ENCODE measurements around the gene EEPD1. TPM values are rescaled to one million over a fixed set of nuclear protein-coding genes. Genes with fewer than 3 reads are reported as not detected.

The EEPD1 gene
- total RNA-seq, 4 donors from 2014 or later: 1.8 to 18.4 (median 11.2) TPM

- Histone ChIP-seq H3K4me3 (no peak overlapping the region), H3K27ac (no peak overlapping the region), H3K36me3 (no peaks in the 10 kb centered on the region), H3K4me1 (no peaks in the 10 kb centered on the region), H3K27me3 (no peaks in the 10 kb centered on the region), H3K9me3 (no peaks in the 10 kb centered on the region)
- no peak for TF ChIP-seq CTCF (IDR thresholded peaks at IDR 0.05)
- no peak for TF ChIP-seq POLR2A (IDR thresholded peaks at IDR 0.05)
- intact Hi-C loops (cut with DNase I; ENCODE audit: low total_unique reads): no loop called here
- no peak for DNase-seq
Observed at GRCh38 chr7:36313607-36314006, 160.6 kb downstream of the EEPD1 start.

GRCh38 chr7:36314491-36314890 lies 161.4 kb downstream of the EEPD1 start:
- no peak overlapping the region for H3K27ac ChIP-seq
- no peaks in the 10 kb centered on the region for H3K9me3 ChIP-seq
- no peaks in the 10 kb centered on the region for H3K27me3 ChIP-seq
- H3K4me3 ChIP-seq: no peak overlapping the region
- intact Hi-C loops (cut with DNase I; ENCODE audit: low total_unique reads): no loop called here
- no peak for DNase-seq
- H3K36me3 ChIP-seq: no peaks in the 10 kb centered on the region
- TF ChIP-seq POLR2A (IDR thresholded peaks at IDR 0.05) (no peak), CTCF (IDR thresholded peaks at IDR 0.05) (no peak)
- no peaks in the 10 kb centered on the region for H3K4me1 ChIP-seq

- no peaks in the 10 kb centered on the region for H3K36me3 ChIP-seq
- TF ChIP-seq CTCF (IDR thresholded peaks at IDR 0.05) (no peak), POLR2A (IDR thresholded peaks at IDR 0.05) (no peak)
- no peak overlapping the region for H3K27ac ChIP-seq
- intact Hi-C loops (cut with DNase I; ENCODE audit: low total_unique reads): no loop called here
- H3K9me3 ChIP-seq: no peaks in the 10 kb centered on the region
- no peaks in the 10 kb centered on the region for H3K27me3 ChIP-seq
- DNase-seq: no peak
- H3K4me3 ChIP-seq: no peak overlapping the region
- H3K4me1 ChIP-seq: no peaks in the 10 kb centered on the region
Observed at GRCh38 chr7:36315309-36315944, 162.4 kb downstream of the EEPD1 start.

GRCh38 chr7:36316319-36316718 lies 163.3 kb downstream of the EEPD1 start:
- DNase-seq: no peak
- Histone ChIP-seq H3K27me3 (no peaks in the 10 kb centered on the region), H3K4me1 (no peaks in the 10 kb centered on the region), H3K4me3 (no peak overlapping the region), H3K36me3 (no peaks in the 10 kb centered on the region), H3K9me3 (no peaks in the 10 kb centered on the region), H3K27ac (no peak overlapping the region)
- TF ChIP-seq CTCF (IDR thresholded peaks at IDR 0.05) (no peak), POLR2A (IDR thresholded peaks at IDR 0.05) (no peak)
- intact Hi-C loops (cut with DNase I; ENCODE audit: low total_unique reads): no loop called here

GRCh38 chr7:36317276-36317675 lies 164.2 kb downstream of the EEPD1 start:
- no peak overlapping the region for H3K4me3 ChIP-seq
- no peak overlapping the region for H3K27ac ChIP-seq
- TF ChIP-seq POLR2A (IDR thresholded peaks at IDR 0.05) (no peak), CTCF (IDR thresholded peaks at IDR 0.05) (no peak)
- no peaks in the 10 kb centered on the region for H3K9me3 ChIP-seq
- no peaks in the 10 kb centered on the region for H3K27me3 ChIP-seq
- DNase-seq: no peak
- no peaks in the 10 kb centered on the region for H3K4me1 ChIP-seq
- H3K36me3 ChIP-seq: no peaks in the 10 kb centered on the region
- intact Hi-C loops (cut with DNase I; ENCODE audit: low total_unique reads): no loop called here

Measured in uterus (tissue), 4 donors.